NK-92 (cell line): ENCODE measurements around the gene FAM170B.

Experiments used
- DNase-seq: peaks from one replicate; lab custom pipeline; 2025; ENCODE audit not compliant: unreplicated experiment; lab: John Stamatoyannopoulos, UW

FAM170B gene

GRCh38 chr10:49128854-49129253 is 5.0 kb downstream of the FAM170B start:
- no peak for DNase-seq

GRCh38 chr10:49123981-49124950 is 9.6 kb downstream of the FAM170B start:
- no peak for DNase-seq

GRCh38 chr10:49120911-49121310 is 12.9 kb downstream of the FAM170B start:
- no peak for DNase-seq

GRCh38 chr10:49119746-49120145 is 14.1 kb downstream of the FAM170B start:
- no peak for DNase-seq

GRCh38 chr10:49118430-49119074 is 15.3 kb downstream of the FAM170B start:
- no peak for DNase-seq

DNA sequence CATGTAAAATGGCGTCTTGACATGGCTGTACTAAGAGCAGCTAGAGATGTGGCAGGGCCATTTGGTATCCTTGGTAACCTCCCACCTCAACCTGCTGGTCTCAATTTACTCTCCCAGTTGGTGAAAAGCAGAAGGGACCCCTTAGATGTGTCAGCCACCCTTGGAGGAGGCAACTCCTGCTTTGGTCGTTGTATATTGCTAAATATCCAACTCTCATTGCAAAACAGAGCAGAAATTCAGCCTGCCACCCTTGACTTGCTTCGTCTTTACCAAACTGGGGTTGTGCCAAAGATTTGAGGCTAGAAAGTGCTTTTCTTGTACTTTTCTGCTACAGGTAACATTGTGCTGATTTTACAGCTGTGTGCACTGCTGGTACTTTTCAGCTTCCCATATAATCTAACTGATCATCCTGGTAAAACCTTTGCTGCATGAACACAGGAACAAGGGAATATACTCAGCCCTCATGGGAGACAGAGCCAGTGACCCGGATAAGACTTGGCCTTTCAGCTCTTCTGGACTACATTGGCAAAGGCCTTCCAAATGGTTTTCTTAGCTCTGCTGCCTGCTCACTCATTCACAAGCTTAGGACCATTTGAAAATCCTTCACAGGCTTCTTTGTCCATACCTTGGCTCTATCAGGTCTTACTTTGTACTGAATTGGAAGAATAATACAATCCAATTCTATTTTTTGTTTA is 16.3 kb downstream of the FAM170B start:
- no peak for DNase-seq

DNA sequence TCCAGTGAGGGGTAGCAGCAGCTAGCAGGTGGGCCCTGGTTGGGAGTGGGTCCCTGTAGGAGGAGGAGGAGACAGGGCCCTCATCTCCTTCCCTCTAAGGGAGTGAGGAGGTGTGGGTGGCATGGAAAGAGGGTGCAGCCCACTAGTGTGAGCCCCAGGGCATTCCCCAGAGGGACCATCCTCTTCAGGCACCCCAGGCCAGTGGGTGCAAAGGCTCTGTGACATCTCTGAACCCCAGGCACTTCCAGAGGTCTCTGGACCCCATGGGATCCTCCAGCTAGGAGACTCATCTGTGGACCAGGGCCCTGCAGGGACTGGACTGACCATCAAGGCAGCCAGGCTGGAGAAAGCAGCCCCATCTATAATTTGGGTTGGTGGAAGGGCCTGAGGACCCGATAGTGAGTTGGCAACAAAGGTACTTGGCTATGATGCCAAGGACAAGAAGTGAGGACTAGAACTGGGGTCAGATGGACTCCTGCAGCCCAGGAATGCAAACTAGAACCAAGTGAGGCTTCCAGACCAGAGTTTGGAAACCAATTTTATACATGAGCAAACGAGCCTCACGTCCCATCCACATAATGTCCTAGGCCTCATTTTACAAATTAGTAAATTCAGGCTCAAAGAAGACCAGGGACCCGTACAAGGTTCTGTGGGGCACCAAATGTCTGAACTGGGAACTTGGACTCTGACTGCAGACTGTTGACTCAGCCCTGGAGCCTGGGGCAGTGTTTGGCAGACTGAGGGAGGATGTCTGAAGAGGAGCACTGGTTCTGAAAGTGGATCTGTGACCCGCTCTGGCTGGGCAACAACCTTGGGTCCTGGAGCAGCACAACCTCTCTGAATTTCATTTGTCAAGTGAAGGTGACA is 17.1 kb downstream of the FAM170B start:
- DNase-seq: no peak

GRCh38 chr10:49115796-49116508 is 17.9 kb downstream of the FAM170B start:
- no peak for DNase-seq

DNA sequence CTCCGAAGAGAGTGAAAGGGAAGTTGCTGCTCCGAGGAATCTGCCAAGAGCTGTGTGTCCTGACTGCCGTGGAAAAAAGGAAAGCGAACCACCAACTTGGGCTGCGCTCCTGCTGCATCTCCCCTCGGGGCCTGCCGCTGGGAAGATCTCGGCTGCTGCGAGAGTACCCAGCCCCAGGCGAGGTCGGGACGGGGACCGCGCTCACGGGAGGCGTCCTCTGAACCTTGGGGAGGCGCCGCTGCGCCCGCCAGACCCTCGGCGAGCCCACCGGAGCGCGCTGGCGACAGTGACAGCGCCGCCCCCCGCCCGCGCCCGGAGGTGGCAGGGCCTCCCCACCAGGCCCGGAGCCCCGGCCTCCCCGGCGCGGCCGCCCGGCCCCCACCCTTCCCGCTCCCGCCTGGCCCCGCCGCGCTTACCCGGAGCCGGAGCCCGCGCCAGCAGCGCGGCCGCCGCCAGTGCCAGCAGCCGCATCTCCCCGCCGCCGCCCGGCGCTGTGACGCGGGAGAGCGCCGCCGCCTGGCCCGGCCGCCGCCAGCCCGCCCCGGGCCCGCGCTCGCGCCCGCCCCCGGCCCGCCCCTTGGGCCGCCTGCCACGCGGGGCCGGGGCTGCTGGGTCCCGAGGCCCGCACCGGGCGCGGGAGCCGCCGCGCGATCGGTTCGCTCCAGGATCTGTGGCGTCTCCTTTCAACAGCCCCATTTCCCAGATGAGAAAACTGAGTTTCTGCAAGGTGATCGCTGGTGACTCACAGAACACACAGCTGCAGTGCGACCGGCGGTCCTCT is 18.6 kb downstream of the FAM170B start, which contains the start of gene VSTM4:
Gene VSTM4 (minus strand): TSS at position 508 of the 781 bp plus-strand sequence. CDS start 37 bp downstream, at position 471.
- no peak for DNase-seq

DNA sequence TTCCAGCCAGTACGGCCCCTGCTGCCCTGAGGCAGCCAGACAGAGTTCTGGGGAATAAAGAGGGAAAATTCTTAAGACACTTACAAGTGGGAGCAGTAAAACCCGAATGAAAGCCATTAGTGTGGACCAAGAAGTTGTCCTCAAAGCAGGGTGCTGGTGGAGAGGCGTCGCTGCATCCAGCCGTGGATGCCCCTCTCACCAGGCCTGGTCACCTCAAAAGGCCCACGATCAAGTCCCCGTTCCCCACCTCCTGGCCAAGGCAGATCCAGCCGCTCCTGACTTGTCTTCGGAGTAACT is 19.2 kb downstream of the FAM170B start:
- DNase-seq: no peak

- no peak for DNase-seq
These were observed 20.1 kb downstream of the FAM170B start for GRCh38 chr10:49113741-49114141.

DNA sequence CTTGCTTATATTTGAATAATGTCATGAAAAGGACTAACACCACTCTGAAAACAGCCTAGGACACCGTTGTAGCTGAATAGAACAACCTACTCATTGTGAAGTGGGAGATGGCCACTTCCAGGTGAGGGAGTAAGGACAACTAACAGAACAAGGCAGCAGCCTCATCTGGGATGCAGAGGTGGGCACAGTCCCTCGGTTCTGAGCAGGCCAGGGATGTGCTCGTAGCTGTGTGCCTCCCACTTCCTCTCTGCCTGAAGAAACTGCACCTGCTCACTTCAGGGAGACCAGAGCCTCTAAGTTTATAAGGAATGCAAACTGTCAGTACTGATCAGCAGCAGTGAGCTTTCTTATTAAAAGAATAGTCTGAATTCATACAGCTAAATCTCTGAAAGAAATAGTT is 21.0 kb downstream of the FAM170B start:
- DNase-seq: no peak

DNA sequence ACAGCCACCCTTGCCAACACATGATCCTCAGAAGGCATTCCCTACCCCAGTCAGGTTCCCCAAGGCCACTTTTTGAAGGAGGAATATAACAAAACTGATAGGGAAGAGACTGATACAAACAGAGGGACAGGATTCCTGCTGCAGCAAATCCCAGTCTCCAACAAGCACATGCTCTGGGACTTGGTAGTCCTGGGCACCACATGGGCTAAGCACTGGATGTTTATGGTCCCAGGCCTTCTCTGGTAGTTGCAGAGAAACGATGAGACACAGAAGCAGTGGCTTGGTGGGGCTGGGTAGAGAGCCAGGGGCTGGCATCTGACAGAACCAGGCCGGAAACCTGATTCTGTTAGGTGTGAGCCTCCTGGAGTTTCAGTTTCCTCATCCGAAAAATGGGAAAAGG is 21.7 kb downstream of the FAM170B start:
- DNase-seq: no peak

DNA sequence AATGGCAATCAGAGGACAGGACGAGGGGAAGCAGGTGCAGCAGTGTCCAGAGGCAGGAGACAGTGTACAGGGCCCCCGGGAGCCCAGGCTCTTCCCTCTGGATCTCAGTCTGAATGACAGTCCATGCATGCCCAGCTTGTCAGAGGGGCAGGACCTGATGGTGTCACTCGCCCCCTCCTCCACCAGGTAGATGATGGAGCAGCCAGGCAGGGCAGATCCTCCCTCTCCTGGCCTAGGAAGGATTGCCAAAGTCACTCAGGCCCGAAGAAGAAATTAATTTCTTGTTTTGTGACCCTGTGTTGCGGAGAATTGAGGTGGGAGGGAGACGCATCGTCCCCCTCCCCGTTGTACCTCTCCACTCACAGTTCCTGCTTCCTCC is 22.5 kb downstream of the FAM170B start:
- no peak for DNase-seq

- no peak for DNase-seq
These were observed 23.0 kb downstream of the FAM170B start for GRCh38 chr10:49110684-49111319.

DNA sequence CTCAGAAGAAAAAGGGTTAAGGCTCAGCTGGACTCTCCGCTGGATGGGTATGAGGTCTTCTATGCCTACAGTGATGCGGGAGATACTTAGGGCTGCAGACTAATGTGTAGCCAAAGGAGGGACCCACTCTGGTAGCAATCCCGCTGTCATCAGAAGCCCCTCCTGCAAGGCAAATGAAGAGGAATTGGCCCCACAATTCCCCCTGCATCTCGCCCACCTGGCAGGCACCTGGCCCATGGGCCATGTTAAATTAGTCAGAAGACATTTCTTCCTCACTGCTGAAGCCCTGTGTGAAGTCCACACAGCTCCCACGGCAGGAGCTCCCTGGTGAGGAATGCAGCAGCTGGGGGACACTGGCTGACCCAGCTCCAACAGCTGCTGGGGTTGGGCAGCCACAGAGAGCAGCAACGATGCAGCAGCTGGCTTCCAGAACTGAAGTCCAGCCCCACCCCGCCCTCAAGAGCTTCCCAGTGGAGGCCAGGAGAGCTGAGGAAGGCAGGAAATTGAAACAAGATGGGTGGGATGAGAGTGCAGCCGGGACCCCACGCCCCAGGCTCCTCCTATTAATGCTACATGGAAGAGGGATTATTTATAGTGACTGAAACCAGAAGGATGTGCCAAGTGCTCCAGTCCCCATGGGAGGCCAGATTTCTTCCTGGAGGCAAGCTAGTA is 24.0 kb downstream of the FAM170B start:
- DNase-seq: no peak

- DNase-seq: no peak
These were observed 25.2 kb downstream of the FAM170B start for GRCh38 chr10:49108656-49109055.

- DNase-seq: no peak
These were observed 25.9 kb downstream of the FAM170B start for GRCh38 chr10:49107887-49108267.
